Stimulated activated CD8-positive, alpha-beta memory T cell treated with anti-CD3 and anti-CD28 coated beads, Interleukin-7, amount 100 ng/mL, for 4 hours (primary cell): ENCODE results near the gene ATRNL1.
"Not testable (repeated sequence)": the region's sequence is repeated elsewhere in the genome, so short reads cannot be mapped to it uniquely, and the experiment has no call there.

Source experiments
- DNase-seq, 2 donors: peaks; one replicate each; pipeline ENCODE4 v3.0.0-alpha.2; 2020; ENCODE audit warnings: low read depth in 2 of 2

ATRNL1 gene

GRCh38 chr10:115745943-115746342 lies 652.8 kb downstream of the ATRNL1 start:
- DNase-seq = no peak

GRCh38 chr10:115747811-115748210 lies 654.6 kb downstream of the ATRNL1 start:
- no peak for DNase-seq

- not testable (repeated sequence) for DNase-seq
These were observed 665.3 kb downstream of the ATRNL1 start for GRCh38 chr10:115758488-115758887.

GRCh38 chr10:115760131-115760530 lies 667.0 kb downstream of the ATRNL1 start:
- DNase-seq = no peak

- no peak for DNase-seq
These were observed 668.0 kb downstream of the ATRNL1 start for GRCh38 chr10:115761166-115761565.

GRCh38 chr10:115762029-115762428 lies 668.9 kb downstream of the ATRNL1 start:
- no peak for DNase-seq

- DNase-seq = no peak
These were observed 678.6 kb downstream of the ATRNL1 start for GRCh38 chr10:115771755-115772154.

- DNase-seq = no peak
These were observed 679.4 kb downstream of the ATRNL1 start for GRCh38 chr10:115772606-115773005.

GRCh38 chr10:115773832-115774231 lies 680.7 kb downstream of the ATRNL1 start:
- DNase-seq = no peak

- DNase-seq = no peak
These were observed 681.6 kb downstream of the ATRNL1 start for GRCh38 chr10:115774721-115775120.

- no peak for DNase-seq
These were observed 684.5 kb downstream of the ATRNL1 start for GRCh38 chr10:115777646-115778045.

GRCh38 chr10:115790220-115790619 lies 697.1 kb downstream of the ATRNL1 start:
- no peak for DNase-seq

- DNase-seq = no peak
These were observed 702.8 kb downstream of the ATRNL1 start for GRCh38 chr10:115795964-115796363.

GRCh38 chr10:115801457-115801856 lies 708.3 kb downstream of the ATRNL1 start:
- no peak for DNase-seq

- DNase-seq = no peak
These were observed 708.8 kb downstream of the ATRNL1 start for GRCh38 chr10:115801992-115802391.

GRCh38 chr10:115802911-115803310 lies 709.7 kb downstream of the ATRNL1 start:
- DNase-seq = no peak

- DNase-seq = no peak
These were observed 721.4 kb downstream of the ATRNL1 start for GRCh38 chr10:115814542-115814941.

- DNase-seq = no peak
These were observed 724.8 kb downstream of the ATRNL1 start for GRCh38 chr10:115818012-115818411.

GRCh38 chr10:115826396-115826795 lies 733.2 kb downstream of the ATRNL1 start:
- no peak for DNase-seq

GRCh38 chr10:115827231-115828009 lies 734.3 kb downstream of the ATRNL1 start:
- DNase-seq = no peak

GRCh38 chr10:115828182-115828581 lies 735.0 kb downstream of the ATRNL1 start:
- not testable (repeated sequence) for DNase-seq

- DNase-seq = no peak
These were observed 736.5 kb downstream of the ATRNL1 start for GRCh38 chr10:115829521-115830205.

GRCh38 chr10:115830265-115830970 lies 737.3 kb downstream of the ATRNL1 start:
- DNase-seq = no peak
